NOMO-1 (cell line): ENCODE measurements around the gene SBK2.
"Not testable (repeated sequence)": the region's sequence is repeated elsewhere in the genome, so short reads cannot be mapped to it uniquely, and the experiment has no call there.

Experiments used
- DNase-seq, 2 experiments: peaks; one replicate each; lab custom pipeline; 2025; ENCODE audit not compliant: unreplicated experiment in 2 of 2; lab: John Stamatoyannopoulos, UW

The SBK2 gene

GRCh38 chr19:55503502-55504251, 33.3 kb downstream of the SBK2 start:
- DNase-seq = peak; percentile 84 to 86

- no peak for DNase-seq
Observed at GRCh38 chr19:55503157-55503501, 33.8 kb downstream of the SBK2 start.

GRCh38 chr19:55502197-55502952, 34.6 kb downstream of the SBK2 start:
- no peak for DNase-seq

GRCh38 chr19:55500368-55500952, 36.5 kb downstream of the SBK2 start:
- no peak for DNase-seq

GRCh38 chr19:55498246-55498840, 38.6 kb downstream of the SBK2 start:
- DNase-seq = no peak

- DNase-seq = no peak
Observed at GRCh38 chr19:55497763-55498162, 39.2 kb downstream of the SBK2 start.

- not testable (repeated sequence) for DNase-seq
Observed at GRCh38 chr19:55496820-55497219, 40.1 kb downstream of the SBK2 start.

- no peak for DNase-seq
Observed at GRCh38 chr19:55495646-55496349, 41.1 kb downstream of the SBK2 start.

GRCh38 chr19:55494172-55494761, 42.7 kb downstream of the SBK2 start:
- no peak for DNase-seq

GRCh38 chr19:55493645-55494171, 43.2 kb downstream of the SBK2 start:
- no peak for DNase-seq

- DNase-seq = no peak
Observed at GRCh38 chr19:55493052-55493644, 43.8 kb downstream of the SBK2 start.

- DNase-seq = no peak
Observed at GRCh38 chr19:55492362-55492944, 44.5 kb downstream of the SBK2 start.

- DNase-seq = no peak
Observed at GRCh38 chr19:55491546-55492360, 45.2 kb downstream of the SBK2 start.

GRCh38 chr19:55490478-55491432, 46.2 kb downstream of the SBK2 start:
- DNase-seq = no peak

- DNase-seq = no peak
Observed at GRCh38 chr19:55489711-55490477, 47.0 kb downstream of the SBK2 start.

GRCh38 chr19:55488986-55489710, 47.8 kb downstream of the SBK2 start:
- DNase-seq = no peak
